ENCODE data around the gene TMEM273. TPM values are rescaled to one million over a fixed set of nuclear protein-coding genes. Genes with fewer than 3 reads are reported as not detected.

TMEM273 gene
- total and polyA plus RNA-seq, 2 of the 4 experiments (the other 2 are of a cell fraction) = not detected

DNA sequence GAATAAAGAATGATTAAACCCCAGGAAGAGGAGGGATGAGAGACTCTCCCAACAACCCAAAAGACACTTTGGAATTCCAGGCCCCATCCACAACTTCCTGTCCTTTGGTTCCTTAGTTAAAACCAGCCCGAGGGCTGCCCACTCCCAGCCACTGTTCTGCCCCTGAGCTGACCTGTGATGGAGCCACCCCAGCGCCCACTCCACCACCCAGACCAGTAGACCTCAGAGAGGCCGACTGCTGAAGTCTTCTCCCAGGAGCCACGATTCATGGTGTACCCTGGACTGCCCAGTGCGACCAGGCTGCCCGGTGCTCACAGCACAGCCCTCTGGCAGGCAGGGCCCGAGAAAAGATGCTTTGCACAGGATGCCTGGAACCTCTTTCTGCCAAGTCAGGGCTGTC lies 79.5 kb downstream of the TMEM273 start:
- no TSS peak for BruUV-seq (replicated peaks)
- H3K4me1 ChIP-seq (ENCODE audit: control insufficient read depth, insufficient read depth, low read length) = peaks cover 17% of the 10 kb centered on the region; the same call in 1 of the 2 replicates
- H3K4me2 ChIP-seq (ENCODE audit: low read depth, low read length) = no peak overlapping the region
- DNase-seq (no peak), ATAC-seq (ENCODE audit: low read depth) (no peak)
- H4K20me1 ChIP-seq (ENCODE audit: insufficient read depth, low read length) = peaks cover 12% of the 10 kb centered on the region
- POLR2A ChIA-PET (ENCODE audit: unreplicated experiment) = no interaction called here
- intact Hi-C loops (cut with micrococcal nuclease) = no loop called here
- no peak for TF ChIP-seq CEBPB (IDR thresholded peaks at IDR 0.05; ENCODE audit: low read depth, low read length)
- TF ChIP-seq MXI1 (IDR thresholded peaks at IDR 0.05; ENCODE audit: borderline replicate concordance, low read depth, low read length) = no peak
- H2AFZ ChIP-seq (replicated peaks; ENCODE audit: low read length, poor library complexity) = no peak overlapping the region
- H3K9ac ChIP-seq (ENCODE audit: low read depth, low read length) = no peak overlapping the region
- no peak overlapping the region for H3K56ac ChIP-seq (ENCODE audit: extremely low read depth, insufficient read depth, low read length)
- CTCF ChIA-PET = no interaction called here
- H4K8ac ChIP-seq (ENCODE audit: low read depth in 2 of 2, low read length in 2 of 2) = no peak overlapping the region
- H3K14ac ChIP-seq (replicated peaks; ENCODE audit: low read depth, low read length) = no peak overlapping the region
- H2BK20ac ChIP-seq (ENCODE audit: low read depth, low read length) = no peak overlapping the region
- no peaks in the 10 kb centered on the region for H3K27me3 ChIP-seq (ENCODE audit: control insufficient read depth, insufficient read depth, low read length)
- WGBS, 2 experiments (ENCODE audit: extremely low coverage in 2 of 2, insufficient read length in 1 of 2) = 90% methylated on average over 2 of the region's 7 CpGs; no CpG with 5 or more reads in 1 of the 2 experiments
- no peak overlapping the region for H3K23ac ChIP-seq (ENCODE audit: low read depth, low read length)
- H3K79me1 ChIP-seq (ENCODE audit: low read depth in 1 of 2, low read length in 2 of 2) = peaks cover 0 to 50% of the 10 kb centered on the region in 2 experiments; a peak in 2 of 4 replicates
- H2BK120ac ChIP-seq (ENCODE audit: low read depth, low read length) = no peak overlapping the region
- no peak overlapping the region for H3K27ac ChIP-seq (ENCODE audit: insufficient read depth, low read length)
- H3K9me1 ChIP-seq (ENCODE audit: insufficient read depth, low read length) = peaks cover 6% of the 10 kb centered on the region
- H4K5ac ChIP-seq (ENCODE audit: low read depth, low read length) = no peak overlapping the region
- dilution Hi-C loops (cut with HindIII; ENCODE audit: low sequenced_read_pairs, unreplicated experiment) = no loop called here
- H3K4me3 ChIP-seq (ENCODE audit: insufficient read depth, low read depth, low read length) = no peak overlapping the region
- peaks cover 13% of the 10 kb centered on the region; the same call in 1 of the 2 replicates for H3K36me3 ChIP-seq (ENCODE audit: control insufficient read depth, insufficient read depth, low read length)
- H2BK15ac ChIP-seq (ENCODE audit: low read depth, low read length) = no peak overlapping the region
- no peak overlapping the region for H3K4ac ChIP-seq (ENCODE audit: low read depth, low read length)
- no peak overlapping the region for H3K18ac ChIP-seq (ENCODE audit: low read depth, low read length)
- no peak overlapping the region for H4K91ac ChIP-seq (ENCODE audit: insufficient read depth, low read depth, low read length)
- no peak overlapping the region for H2AK5ac ChIP-seq (ENCODE audit: low read depth, low read length)
- H2AK9ac ChIP-seq (replicated peaks; ENCODE audit: low read depth, low read length, poor library complexity) = no peak overlapping the region
- in situ Hi-C loops (cut with MboI; ENCODE audit: low sequenced_read_pairs) = no loop called here
- H3K9me3 ChIP-seq (ENCODE audit: control insufficient read depth, insufficient read depth, low read length) = no peaks in the 10 kb centered on the region
- H2BK5ac ChIP-seq (ENCODE audit: low read depth, low read length, poor library complexity, severe bottlenecking) = no peak overlapping the region
